HG02763 (cell line): Measurements from ENCODE around the gene TPSD1.
"Not testable (repeated sequence)": the region's sequence is repeated elsewhere in the genome, so short reads cannot be mapped to it uniquely, and the experiment has no call there.

Experiments used
- ATAC-seq: cut with Tn5 transposase; IDR thresholded peaks from one replicate; pipeline ENCODE4 v1.9.1; 2021; ENCODE audit warnings: mild to moderate bottlenecking, moderate library complexity; ENCODE audit not compliant: unreplicated experiment

TPSD1 gene

DNA sequence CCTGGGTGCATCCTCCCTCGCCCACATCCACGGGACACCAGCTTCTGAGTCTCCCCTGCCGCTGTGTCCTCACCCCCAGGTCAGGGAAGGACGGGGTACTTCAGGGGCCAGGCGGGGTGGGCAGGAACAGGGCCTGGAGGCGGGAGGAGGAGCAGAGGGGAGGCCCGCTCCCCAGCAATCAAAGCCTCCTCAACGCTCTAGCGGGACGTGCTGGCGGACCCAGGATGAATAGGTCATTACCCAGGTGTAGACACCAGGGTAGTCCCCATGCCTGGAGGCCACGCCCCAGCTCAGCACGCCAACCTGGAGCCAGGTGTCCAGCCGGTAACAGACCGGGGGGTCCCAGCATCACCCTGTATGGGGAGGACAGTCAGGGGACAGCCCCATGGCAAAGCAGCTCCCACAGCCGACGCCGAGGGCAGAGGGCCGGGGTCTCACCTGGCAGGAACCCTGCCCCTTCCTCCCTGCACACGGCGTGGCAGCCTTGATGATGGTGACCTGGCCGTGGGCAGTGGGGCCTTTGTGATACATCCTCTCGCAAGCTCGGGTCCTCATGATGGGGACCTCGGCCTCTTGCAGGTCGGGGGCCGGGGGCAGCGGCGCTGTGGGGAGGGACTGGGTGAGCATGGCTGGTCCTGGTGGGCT lies 24.2 kb downstream of the TPSD1 start:
- no peak for ATAC-seq

DNA sequence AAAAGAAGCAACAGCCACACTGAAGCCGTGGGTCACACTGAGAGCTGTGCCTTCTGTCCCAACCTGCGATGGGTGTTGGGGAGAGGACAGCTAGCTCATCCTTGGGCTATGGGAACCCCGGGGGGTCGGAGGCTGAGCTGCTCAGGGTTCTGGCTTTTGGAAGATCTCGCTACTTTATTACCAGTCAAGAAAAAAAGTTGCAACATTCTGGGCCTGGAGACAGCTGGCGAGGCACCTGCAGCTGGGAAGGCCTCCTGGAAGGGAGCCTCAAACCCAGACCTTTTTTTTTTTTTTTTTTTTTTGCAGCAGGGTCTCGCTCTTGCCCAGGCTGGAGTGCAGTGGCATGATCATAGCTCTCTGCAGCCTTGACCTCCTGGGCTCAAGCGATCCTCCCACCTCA lies 24.9 kb downstream of the TPSD1 start:
- ATAC-seq: no peak

DNA sequence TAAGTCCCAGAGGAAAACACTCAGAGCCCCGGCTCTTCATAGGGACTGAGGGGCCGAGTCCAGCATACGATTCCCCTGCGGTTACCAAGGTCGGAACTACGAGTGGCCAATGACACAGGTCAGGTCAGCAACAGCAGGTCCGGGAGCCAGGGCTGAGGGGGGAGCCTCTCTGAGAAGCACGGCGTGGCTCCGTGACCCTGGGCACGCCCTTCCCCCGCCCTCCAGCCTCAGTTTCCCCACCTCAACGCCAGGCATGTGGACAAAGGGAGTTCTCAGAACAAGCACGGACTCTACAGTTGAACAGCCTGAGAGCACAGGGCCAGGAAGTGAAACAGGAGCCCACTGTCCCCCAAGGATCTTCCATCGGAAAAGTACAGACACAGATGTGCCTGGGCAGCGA lies 25.6 kb downstream of the TPSD1 start:
- ATAC-seq: no peak

DNA sequence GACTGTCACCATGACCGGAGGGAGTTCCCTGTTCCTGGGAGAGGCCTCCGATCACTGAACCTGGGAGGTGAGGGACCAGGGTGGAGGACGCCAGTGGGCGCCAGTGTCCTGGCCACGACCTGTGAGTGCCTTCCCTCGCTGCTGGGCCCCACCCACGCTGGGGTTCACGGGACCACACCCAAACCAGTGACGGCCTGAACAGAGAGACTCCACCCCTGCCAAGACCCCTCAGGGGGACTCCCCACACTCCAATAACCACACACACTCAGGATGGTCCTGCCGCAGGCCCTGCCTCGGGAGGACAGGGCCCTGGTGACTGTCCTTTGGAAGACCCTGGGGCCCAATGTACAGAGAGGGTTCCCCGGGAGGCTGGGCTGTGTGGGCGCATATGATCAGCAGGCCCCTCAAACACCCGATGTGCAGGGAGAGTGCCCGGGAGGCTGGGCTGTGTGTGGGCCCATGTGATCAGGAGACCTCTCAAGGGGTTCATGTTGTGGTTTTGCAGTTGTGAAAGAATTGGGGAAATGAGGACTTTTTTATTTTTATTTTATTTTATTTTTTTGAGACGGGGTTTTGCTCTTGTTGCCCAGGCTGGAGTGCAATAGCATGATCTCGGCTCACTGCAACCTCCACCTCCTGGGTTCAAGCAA lies 26.6 kb downstream of the TPSD1 start:
- ATAC-seq: no peak

DNA sequence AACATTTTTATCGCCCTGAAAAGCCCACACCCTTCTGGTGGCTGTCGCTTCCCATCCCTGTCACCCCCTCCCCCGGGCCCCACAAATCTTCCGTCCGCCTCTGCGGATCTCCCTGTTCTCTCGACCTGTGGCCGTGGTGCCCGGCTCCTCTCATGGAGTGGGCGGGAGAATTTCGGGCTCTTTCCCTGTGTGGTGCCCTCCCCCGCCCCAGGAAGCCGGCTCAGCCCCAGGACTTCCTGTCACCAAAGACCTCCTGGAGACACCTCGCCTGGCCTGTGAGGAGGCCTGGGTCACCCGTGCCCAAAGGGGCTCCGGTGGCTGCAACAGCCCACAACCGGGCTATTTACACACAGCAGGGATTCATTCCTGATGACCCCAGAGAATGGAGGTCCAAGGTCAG lies 27.4 kb downstream of the TPSD1 start:
- ATAC-seq: no peak

DNA sequence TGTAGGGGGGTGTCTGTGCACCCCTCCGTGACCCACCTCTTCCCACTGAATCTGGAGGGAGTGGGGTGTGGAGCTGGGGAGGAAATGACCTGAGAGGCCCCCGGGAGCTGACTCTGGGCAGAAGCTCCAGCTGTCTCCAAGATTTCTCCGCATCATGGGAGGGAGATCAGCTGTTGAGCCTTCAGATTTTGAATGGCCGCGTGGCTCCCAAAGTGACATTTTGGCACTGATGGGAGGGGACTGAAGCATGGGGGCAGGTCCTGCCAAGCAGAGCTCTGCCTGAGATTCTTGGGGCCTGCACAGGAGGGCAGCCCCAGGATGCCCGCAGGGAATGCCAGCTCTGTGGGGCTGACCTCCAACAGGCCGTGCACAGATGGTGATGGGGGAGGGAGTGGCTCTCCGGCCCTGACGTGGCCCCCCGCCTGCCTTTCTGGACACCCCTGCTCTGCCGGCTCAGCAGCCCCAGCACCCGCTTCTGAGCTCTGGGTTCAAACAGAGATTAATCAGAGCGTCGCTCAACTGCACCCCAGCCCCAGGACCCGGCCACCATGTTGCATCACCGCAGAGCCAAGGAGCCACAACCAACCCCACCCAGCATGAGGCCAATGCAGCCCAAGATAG lies 28.2 kb downstream of the TPSD1 start:
- no peak for ATAC-seq

DNA sequence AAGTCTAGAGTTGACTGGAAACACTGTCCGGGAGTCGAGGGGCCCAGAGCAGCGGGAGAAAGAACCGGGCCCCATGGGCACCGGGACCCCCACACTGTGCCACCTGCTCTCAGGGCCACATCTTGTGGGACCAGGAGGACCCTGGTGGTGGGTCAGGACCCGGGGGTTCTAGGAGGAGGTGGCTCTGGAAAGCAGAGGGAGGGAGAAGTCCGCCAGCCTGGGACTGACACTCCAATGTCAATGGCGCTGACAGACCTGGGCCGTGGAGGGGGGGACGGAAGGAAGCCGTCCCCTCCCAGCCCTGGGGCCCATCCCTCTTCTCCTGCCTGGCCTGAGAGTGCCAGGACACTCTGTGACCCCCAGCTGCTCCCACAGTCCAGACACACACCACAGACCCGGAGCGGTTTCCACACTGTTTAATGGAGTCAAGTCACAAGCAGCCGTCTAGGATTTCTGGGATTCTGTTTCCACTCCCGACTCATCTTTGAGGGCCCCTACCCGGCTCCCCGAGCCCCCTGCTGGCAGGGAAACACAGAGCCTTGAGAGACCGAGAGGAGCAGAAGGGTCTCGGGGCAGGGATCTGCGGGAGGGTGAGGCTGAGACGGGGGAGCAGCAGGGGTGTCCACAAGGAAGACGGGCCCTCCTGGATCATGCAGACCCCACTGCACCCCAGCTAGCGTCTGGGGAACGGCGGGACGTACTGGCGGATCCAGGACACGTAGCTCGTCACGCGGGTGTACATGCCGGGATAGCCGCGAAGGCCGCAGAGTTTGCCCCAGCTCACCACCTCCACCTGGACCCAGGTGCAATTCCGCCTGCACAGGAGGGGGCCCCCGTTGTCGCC lies 30.0 kb downstream of the TPSD1 start:
- no peak for ATAC-seq

DNA sequence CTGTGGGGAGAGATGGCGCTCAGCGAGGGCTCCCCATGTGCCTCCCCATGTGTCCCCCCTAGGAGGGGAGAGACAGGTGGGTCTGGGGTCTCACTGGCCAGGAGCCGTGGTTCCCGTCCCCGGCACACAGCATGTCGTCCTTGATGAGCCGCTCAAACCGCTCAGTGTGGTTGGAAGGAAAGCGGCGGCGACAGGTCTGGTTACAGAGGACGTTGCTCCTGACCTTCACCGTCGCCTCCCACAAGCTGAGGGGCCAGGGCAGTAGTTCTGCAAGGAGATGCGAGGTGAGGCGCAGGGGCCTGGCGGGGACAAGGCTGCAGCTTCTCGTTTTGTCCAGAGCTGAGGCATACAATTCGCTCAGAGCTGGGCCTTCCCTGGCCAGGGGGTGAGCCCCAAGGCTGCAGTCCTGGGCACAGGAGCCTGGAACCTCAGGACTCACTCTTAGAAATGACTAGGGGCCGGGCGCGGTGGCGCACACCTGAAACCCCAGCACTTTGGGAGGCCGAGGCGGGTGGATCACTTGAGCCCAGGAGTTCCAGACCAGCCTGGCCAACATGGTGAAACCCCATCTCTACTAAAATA lies 30.7 kb downstream of the TPSD1 start:
- ATAC-seq: no peak

DNA sequence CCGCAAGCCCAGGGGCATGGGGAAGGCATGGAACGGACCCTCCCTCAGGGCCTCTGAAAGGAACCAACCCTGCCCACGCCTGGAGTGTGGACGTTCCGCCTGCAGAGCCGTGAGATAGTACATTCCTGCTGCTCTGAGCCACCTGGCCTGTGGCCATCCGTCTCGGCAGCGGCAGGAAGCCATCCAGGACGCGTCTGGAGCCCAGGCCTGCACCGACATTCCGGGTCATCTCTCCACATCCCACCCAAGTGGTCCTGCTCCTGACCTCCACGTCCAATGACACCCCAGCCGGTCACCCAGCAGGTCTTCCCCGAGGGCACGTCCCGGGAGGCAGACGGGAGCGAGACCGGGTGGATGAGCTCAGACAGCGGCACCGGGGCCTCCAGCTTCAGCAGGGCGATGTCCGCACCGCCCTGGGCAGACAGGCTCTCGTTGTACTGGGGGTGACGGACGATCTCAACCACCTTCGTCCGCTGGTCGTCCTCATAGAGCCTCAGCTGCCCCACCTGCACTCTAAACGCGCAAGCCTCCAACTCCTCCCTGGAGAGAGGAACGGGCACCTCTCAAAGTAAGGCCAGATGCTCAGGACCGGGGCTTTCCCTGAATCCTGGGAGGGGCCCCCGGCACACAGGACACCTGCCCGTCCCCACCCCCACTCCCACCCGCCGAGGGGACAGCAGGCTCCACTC lies 32.3 kb downstream of the TPSD1 start:
- ATAC-seq: no peak

DNA sequence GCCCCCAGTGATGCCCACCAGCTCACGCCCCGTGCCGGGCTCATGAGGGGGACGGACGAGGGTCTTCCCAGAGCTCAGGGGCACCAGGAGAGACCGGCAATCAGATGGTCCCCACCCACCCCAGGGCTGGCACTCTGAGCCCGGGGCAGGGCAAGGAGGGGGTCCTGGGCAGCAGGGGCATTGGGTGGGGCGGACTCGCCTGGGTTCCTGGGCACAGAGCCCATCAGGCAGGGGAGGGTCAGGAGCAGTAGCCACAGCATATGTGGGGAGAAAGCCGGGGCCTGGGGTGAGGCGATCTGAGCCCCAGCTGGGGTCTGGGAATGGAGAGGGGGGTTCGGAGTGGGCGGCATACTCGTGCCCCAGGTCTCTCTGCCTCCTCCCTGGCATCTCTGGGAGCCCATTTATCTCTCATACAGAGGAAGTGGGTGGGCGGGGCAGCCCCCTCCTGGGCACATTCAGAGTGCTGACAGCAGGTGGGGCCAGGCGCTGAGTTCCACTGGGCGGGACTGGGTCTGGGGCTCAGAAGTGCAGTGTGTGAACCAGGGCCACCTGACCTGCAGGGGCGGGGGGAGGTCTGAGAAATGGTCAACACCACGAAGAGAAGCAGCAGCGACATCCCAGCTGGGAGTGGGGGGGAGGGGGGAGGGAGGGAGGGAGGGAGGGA lies 33.1 kb downstream of the TPSD1 start:
- no peak for ATAC-seq

DNA sequence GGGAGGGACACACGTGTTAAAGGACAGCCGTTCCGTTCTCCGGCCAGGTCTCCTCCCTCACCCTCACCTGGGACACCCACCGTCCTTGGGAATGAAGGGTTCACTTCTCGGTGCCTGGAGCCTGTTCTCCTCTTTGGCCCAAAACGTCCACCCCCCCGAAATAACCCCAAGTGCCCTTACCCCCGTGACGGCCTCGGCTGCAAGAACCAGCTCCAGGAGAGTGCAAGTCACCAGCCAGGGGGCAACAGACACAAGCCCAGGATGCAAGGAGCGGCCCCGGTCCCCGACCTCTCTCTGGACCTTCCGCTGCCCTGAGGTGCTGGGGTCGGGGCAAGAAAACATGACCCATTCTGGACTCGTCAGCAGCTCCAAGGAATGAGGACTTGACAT lies 33.6 kb downstream of the TPSD1 start:
- no peak for ATAC-seq

DNA sequence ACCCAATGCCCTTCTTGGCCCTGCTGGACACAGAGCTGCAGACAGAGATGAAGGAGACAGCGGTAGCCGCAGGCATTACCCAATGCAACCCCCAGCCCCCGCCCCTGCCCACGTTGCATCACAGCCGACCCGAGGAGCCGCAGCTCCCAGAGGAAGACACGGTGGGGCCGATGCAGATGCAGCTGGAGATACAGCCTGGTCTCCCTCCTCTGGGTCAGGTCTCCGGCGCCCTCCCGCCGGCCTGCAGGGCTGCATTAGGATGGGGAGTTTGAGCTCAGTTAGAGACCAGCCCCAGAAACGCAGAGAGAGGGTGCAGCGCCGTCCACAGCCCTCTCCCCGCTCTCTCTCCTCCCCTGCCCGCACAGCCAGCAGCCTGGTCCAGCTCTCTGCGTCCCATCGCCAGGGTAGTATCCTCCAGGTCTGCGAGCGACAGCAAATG lies 34.2 kb downstream of the TPSD1 start:
- no peak for ATAC-seq

DNA sequence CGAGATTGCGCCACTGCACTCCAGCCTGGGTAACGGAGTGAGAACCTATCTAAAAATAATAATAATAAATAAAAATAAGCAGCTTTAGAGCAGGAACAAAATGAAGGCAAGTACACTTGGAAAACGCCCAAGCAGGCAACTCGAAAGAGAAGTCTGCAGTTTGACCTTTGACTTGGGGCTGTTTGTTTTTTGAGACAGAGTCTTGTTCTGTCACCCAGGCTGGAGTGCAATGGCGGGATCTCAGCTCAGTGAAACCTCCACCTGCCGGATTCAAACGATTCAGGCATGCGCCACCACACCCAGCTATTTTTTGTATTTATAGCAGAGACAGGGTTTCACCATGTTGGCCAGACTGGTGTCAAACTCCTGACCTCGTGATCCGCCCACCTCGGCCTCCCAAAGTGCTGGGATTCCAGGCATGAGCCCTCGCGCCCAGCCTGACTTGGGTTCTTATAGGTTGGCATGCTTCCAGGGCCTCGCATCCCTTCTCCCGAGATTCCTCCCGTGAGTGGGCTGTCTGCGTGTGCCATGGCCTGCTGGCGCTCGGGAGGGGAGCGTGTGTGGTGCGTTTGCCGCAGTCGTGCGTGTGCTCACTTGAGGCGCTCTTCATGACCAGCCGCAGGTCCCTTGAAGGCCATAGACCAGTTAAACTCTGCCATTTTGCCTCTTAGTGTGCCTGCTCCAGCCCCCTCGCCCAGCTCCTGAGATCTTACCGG lies 35.1 kb downstream of the TPSD1 start:
- no peak for ATAC-seq

DNA sequence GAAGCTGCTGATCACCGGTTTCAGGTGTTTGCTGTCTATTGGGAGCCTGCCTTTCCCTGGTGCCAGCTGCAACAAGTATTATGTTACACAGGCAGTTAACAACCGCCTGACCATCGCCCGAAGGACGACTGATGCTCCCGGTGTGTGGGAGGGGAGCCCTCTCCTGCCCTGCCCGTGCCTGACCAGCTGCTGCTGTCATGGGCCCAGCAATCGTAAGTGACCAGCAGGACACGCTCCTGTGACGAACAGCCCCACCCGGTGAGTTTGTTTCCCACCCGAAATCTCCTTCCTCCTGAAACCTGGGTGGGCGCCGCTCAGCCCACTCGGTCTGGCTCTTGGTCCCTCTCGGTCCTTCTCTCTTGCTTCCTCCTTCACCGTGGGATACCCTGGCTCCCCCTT lies 35.7 kb downstream of the TPSD1 start:
- ATAC-seq: no peak

DNA sequence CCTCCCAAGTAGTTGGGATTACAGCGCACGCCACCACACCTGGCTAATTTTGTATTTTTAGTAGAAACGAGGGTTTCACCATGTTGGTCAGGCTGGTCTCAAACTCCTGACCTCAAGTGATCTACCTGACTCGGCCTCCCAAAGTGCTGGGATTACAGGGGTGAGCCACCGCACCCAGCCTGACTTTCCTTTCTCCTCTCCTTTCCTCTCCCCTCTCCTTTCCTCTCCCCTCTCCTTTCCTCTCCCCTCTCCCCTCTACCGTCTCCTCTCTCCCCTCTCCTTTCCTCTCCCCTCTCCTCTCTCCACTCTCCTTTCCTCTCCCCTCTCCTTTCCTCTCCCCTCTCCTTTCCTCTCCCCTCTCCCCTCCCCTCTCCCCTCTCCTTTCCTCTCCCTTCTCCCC lies 36.3 kb downstream of the TPSD1 start:
- not testable (repeated sequence) for ATAC-seq

DNA sequence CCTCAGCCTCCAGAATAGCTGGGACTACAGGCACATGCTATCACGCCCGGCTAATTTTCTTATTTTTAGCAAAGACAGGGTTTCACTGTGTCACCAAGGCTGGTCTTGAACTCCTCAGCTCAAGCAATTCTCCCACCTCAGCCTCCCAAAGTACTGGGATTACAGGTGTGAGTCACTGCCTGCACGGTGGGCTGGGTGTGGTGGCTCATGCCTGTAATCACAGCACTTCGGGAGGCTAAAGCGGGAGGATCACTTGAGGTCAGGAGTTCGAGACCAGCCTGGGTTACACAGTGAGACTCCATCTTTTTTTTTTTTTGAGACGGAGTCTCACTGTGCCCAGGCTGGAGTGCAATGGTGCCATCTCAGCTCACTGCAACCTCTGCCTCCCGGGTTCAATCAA lies 36.9 kb downstream of the TPSD1 start:
- ATAC-seq: not testable (repeated sequence)

DNA sequence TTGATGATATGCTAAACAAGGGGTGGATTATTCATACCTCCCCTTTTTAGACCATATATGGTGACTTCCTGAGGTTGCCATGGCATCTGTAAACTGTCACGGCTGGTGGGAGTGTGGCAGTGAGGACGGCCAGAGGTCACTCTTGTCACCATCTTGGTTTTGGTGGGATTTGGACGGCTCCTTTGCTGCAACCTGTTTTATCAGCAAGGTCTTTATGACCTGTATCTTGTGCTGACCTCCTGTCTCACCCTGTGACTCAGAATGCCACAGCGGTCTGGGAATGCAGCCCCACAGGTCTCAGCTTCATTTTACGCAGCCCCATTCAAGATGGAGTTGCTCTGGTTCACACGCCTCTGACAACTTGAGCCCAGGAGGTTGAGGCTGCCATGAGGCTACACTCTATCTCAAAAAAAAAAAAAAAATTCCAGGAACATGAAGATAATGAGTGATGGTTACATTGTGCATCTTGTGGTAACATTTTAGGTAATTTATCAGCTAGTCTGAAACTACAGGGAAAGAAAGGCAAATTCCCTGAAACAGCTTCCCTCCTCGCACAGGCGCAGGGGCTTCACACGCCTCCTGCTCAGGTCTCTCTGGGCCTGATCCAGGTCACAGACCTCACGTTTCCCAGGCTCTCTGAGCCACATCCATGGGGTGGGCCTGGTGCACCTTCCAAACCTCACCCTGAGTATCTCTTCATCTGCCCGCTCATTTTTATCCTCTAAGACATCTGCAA lies 38.2 kb downstream of the TPSD1 start:
- ATAC-seq: no peak

DNA sequence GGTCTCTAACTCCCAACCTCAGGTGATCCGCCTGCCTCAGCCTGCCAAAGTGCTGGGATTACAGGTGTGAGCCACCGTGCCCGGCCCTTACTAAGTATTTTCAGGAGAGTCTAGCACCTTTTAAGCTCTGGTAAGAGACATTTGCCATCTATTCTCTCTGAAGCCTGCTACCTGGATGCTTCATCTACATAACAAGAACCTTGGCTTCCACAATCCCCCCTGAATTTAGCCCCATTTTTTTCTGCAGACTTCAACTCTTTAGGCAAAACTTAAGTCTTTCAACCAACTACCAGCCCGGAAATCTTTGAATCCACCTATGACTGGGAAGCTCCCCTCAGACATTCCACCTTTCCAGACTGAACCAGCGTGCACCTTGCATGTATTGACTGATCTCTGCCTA lies 39.6 kb downstream of the TPSD1 start:
- no peak for ATAC-seq

DNA sequence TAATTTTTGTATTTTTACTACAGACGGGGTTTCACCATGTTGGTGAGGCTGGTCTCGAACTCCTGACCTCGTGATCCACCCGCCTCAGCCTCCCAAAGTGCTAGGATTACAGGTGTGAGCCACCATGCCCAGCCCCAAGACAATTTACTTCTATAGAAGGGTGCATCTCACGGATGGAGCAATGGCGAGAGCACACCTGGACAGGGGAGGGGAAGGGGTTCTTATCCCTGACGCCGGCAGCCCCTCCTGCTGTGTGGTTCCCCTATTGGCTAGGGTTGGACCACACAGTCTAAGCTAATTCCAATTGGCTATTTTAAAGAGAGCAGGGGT lies 40.8 kb downstream of the TPSD1 start:
- not testable (repeated sequence) for ATAC-seq
